Myocyte (in vitro differentiated cells): Measurements from ENCODE around the gene ALPI. TPM values are rescaled to one million over a fixed set of nuclear protein-coding genes. Genes with fewer than 3 reads are reported as not detected.

ENCODE experiments used
- DNase-seq: peaks from one replicate; pipeline ENCODE4 v3.0.0-alpha.2; 2012; ENCODE audit warnings: low read depth
- total RNA-seq: library from RNA; depleted of rRNA; stranded (reverse); fragments of >200 nt; gene quantifications from 2 replicates; pipeline ENCODE4 v1.2.3, GENCODE V29; 2014

ALPI gene
- total RNA-seq, 1 donor from 2014 or later: not detected

GRCh38 chr2:232495292-232495691, 39.3 kb downstream of the ALPI start:
- DNase-seq: no peak

GRCh38 chr2:232496501-232497270, 40.7 kb downstream of the ALPI start:
- DNase-seq: no peak

- no peak for DNase-seq
Measured at GRCh38 chr2:232497348-232497747, 41.4 kb downstream of the ALPI start.

GRCh38 chr2:232498452-232498851, 42.5 kb downstream of the ALPI start:
- no peak for DNase-seq

- DNase-seq: no peak
Measured at GRCh38 chr2:232501331-232501771, 45.4 kb downstream of the ALPI start.

- no peak for DNase-seq
Measured at GRCh38 chr2:232501794-232502390, 45.9 kb downstream of the ALPI start.

GRCh38 chr2:232502511-232502910, 46.6 kb downstream of the ALPI start:
- no peak for DNase-seq

GRCh38 chr2:232502911-232503808, 47.2 kb downstream of the ALPI start:
- no peak for DNase-seq

GRCh38 chr2:232503809-232504323, 47.9 kb downstream of the ALPI start:
- no peak for DNase-seq

GRCh38 chr2:232504438-232504837, 48.5 kb downstream of the ALPI start:
- DNase-seq: no peak

GRCh38 chr2:232505856-232506255, 49.9 kb downstream of the ALPI start:
- DNase-seq: no peak

GRCh38 chr2:232506709-232507108, 50.8 kb downstream of the ALPI start:
- DNase-seq: no peak

- DNase-seq: no peak
Measured at GRCh38 chr2:232508251-232508650, 52.3 kb downstream of the ALPI start.

Other genes starting within 250 kb of the ALPI start
- not detected in 2 replicates for gene ALPP, start 77.4 kb upstream of the ALPI start, total RNA-seq
- gene ALPG, start 49.3 kb upstream of the ALPI start, total RNA-seq: not detected in 2 replicates
- gene ECEL1, start 31.7 kb downstream of the ALPI start, total RNA-seq: 0.10 TPM in 1 of 2 replicates, not detected in the other
- gene PRSS56, start 64.2 kb downstream of the ALPI start, total RNA-seq: 2.5 and 6.5 TPM in 2 replicates
- 273 and 339 TPM in 2 replicates for gene CHRND, start 70.0 kb downstream of the ALPI start, total RNA-seq
- 697 and 1,132 TPM in 2 replicates for gene CHRNG, start 83.5 kb downstream of the ALPI start, total RNA-seq
- 2.1 and 3.0 TPM in 2 replicates for gene TIGD1, start 94.4 kb downstream of the ALPI start, total RNA-seq
- gene EIF4E2, start 94.5 kb downstream of the ALPI start, total RNA-seq: 119 and 122 TPM in 2 replicates
- 0.29 TPM in 1 of 2 replicates, not detected in the other for gene EFHD1, start 177.5 kb downstream of the ALPI start, total RNA-seq
- gene GIGYF2, start 241.2 kb downstream of the ALPI start, total RNA-seq: 63.3 and 67.8 TPM in 2 replicates